IMR-90 (cell line): ENCODE measurements around the gene C2orf74. TPM values are rescaled to one million over a fixed set of nuclear protein-coding genes. Genes with fewer than 3 reads are reported as not detected.
A peak's percentile ranks its signal among the peaks of the same experiment; 100 is the strongest.

Experiments
- ATAC-seq: fragments of 200-7000 bp; cut with Tn5 transposase; 2 replicates; pipeline ENCODE4 v1.9.1; 2020; ENCODE audit warnings: low read depth, mild to moderate bottlenecking, moderate library complexity
- BruUV-seq: library from RNA; stranded (reverse); fragments of 400-500 nt; replicated peaks from 2 replicates; lab custom pipeline; 2021; lab: Mats Ljungman, UMichigan
- CTCF ChIA-PET: fragments of 300-600 bp; formaldehyde crosslinking; extraction: SDS; loops from one replicate; lab custom pipeline; 2021; ENCODE audit warnings: antibody characterized with exemption; lab: Yijun Ruan, JAX
- POLR2A ChIA-PET: fragments of 300-600 bp; sonication (Branson Sonifier 250); formaldehyde crosslinking; loops from one replicate; lab custom pipeline; 2022; ENCODE audit warnings: antibody characterized with exemption; ENCODE audit not compliant: unreplicated experiment; lab: Charles Lee
- DNase-seq: peaks from one replicate; pipeline ENCODE4 v3.0.0; 2013
- H2AFZ ChIP-seq: replicated peaks from 2 replicates; pipeline ENCODE3; 2013; ENCODE audit warnings: low read length, mild to moderate bottlenecking; ENCODE audit not compliant: poor library complexity
- H2AK5ac ChIP-seq: 2 replicates; pipeline ENCODE4 v1.6.1; 2013; ENCODE audit warnings: low read depth, low read length, inconsistent platforms
- H2AK9ac ChIP-seq: replicated peaks from 2 replicates; pipeline ENCODE3; 2013; ENCODE audit warnings: mild to moderate bottlenecking, low read depth, low read length, moderate library complexity; ENCODE audit not compliant: poor library complexity
- H2BK120ac ChIP-seq: 2 replicates; pipeline ENCODE4 v1.6.1; 2013; ENCODE audit warnings: low read depth, low read length, inconsistent platforms
- H2BK15ac ChIP-seq: 3 replicates; pipeline ENCODE4 v1.6.1; 2013; ENCODE audit warnings: low read depth, low read length, inconsistent platforms
- H2BK20ac ChIP-seq: 2 replicates; pipeline ENCODE4 v1.6.1; 2013; ENCODE audit warnings: low read depth, mild to moderate bottlenecking, inconsistent platforms, low read length, moderate library complexity
- H2BK5ac ChIP-seq: 2 replicates; pipeline ENCODE4 v1.6.1; 2013; ENCODE audit warnings: mild to moderate bottlenecking, low read depth, low read length, inconsistent platforms; ENCODE audit not compliant: poor library complexity, severe bottlenecking
- H3K14ac ChIP-seq: replicated peaks from 2 replicates; pipeline ENCODE4 v1.6.1; 2013; ENCODE audit warnings: low read depth, low read length, inconsistent platforms
- H3K18ac ChIP-seq: 2 replicates; pipeline ENCODE4 v1.6.1; 2013; ENCODE audit warnings: low read depth, low read length, control low read depth
- H3K23ac ChIP-seq: 2 replicates; pipeline ENCODE4 v1.6.1; 2013; ENCODE audit warnings: low read depth, low read length, inconsistent platforms
- H3K27ac ChIP-seq: 2 replicates; pipeline ENCODE4 v1.5.1; 2013; ENCODE audit warnings: mild to moderate bottlenecking, control low read depth, low read length; ENCODE audit not compliant: insufficient read depth
- H3K27me3 ChIP-seq: 2 replicates; pipeline ENCODE4 v1.6.1; 2013; ENCODE audit warnings: low read length; ENCODE audit not compliant: control insufficient read depth, insufficient read depth
- H3K36me3 ChIP-seq: 2 replicates; pipeline ENCODE4 v1.6.1; 2013; ENCODE audit warnings: low read length, mixed read lengths; ENCODE audit not compliant: control insufficient read depth, insufficient read depth
- H3K4ac ChIP-seq: 2 replicates; pipeline ENCODE4 v1.6.1; 2013; ENCODE audit warnings: low read depth, low read length, inconsistent platforms
- H3K4me1 ChIP-seq: 2 replicates; pipeline ENCODE4 v1.6.1; 2013; ENCODE audit warnings: low read length, mixed read lengths; ENCODE audit not compliant: control insufficient read depth, insufficient read depth
- H3K4me2 ChIP-seq: 2 replicates; pipeline ENCODE4 v1.6.1; 2013; ENCODE audit warnings: low read depth, mild to moderate bottlenecking, control low read depth, low read length, moderate library complexity
- H3K4me3 ChIP-seq: 2 replicates; pipeline ENCODE4 v1.5.1; 2013; ENCODE audit warnings: low read depth, mild to moderate bottlenecking, control low read depth, low read length, moderate library complexity; ENCODE audit not compliant: insufficient read depth
- H3K56ac ChIP-seq: 2 replicates; pipeline ENCODE4 v1.6.1; 2013; ENCODE audit warnings: low read length, inconsistent platforms; ENCODE audit not compliant: insufficient read depth; ENCODE audit errors: extremely low read depth
- H3K79me1 ChIP-seq, 2 experiments: 2 replicates each; pipeline ENCODE4 v1.6.1; 2013; ENCODE audit warnings: low read length in 2 of 2, inconsistent platforms in 1 of 2, low read depth in 1 of 2
- H3K9ac ChIP-seq: 2 replicates; pipeline ENCODE4 v1.6.1; 2013; ENCODE audit warnings: low read depth, low read length, control low read depth
- H3K9me1 ChIP-seq: 2 replicates; pipeline ENCODE4 v1.6.1; 2013; ENCODE audit warnings: low read length, inconsistent platforms; ENCODE audit not compliant: insufficient read depth
- H3K9me3 ChIP-seq: 2 replicates; pipeline ENCODE4 v1.6.1; 2013; ENCODE audit warnings: low read length; ENCODE audit not compliant: control insufficient read depth, insufficient read depth
- H4K20me1 ChIP-seq: 2 replicates; pipeline ENCODE4 v1.6.1; 2013; ENCODE audit warnings: low read length, inconsistent platforms; ENCODE audit not compliant: insufficient read depth
- H4K5ac ChIP-seq: 2 replicates; pipeline ENCODE4 v1.6.1; 2013; ENCODE audit warnings: mild to moderate bottlenecking, low read depth, low read length, control low read depth
- H4K8ac ChIP-seq, 2 experiments: 2 replicates each; pipeline ENCODE4 v1.6.1; 2013; ENCODE audit warnings: low read depth in 2 of 2, low read length in 2 of 2, control low read depth in 1 of 2, inconsistent platforms in 1 of 2
- H4K91ac ChIP-seq: 2 replicates; pipeline ENCODE4 v1.6.1; 2013; ENCODE audit warnings: low read depth, low read length, inconsistent platforms; ENCODE audit not compliant: insufficient read depth
- BHLHE40 ChIP-seq: fragments of 150-350 bp; IDR thresholded peaks from 2 replicates; pipeline ENCODE4 v1.6.1; 2016; ENCODE audit warnings: mild to moderate bottlenecking, low read depth, low read length
- CEBPB ChIP-seq: IDR thresholded peaks from 2 replicates; pipeline ENCODE4 v1.6.1; 2012; ENCODE audit warnings: low read depth, low read length, improper control_type of control experiment
- CHD1 ChIP-seq: IDR thresholded peaks from 2 replicates; pipeline ENCODE4 v1.6.1; 2012; ENCODE audit warnings: low read depth, low read length, improper control_type of control experiment
- FOS ChIP-seq: fragments of 150-350 bp; IDR thresholded peaks from 2 replicates; pipeline ENCODE4 v1.6.1; 2016; ENCODE audit warnings: low read depth, low read length
- MAFK ChIP-seq: IDR thresholded peaks from 2 replicates; pipeline ENCODE4 v1.6.1; 2012; ENCODE audit warnings: low read depth, low read length, improper control_type of control experiment
- MAZ ChIP-seq: IDR thresholded peaks from 2 replicates; pipeline ENCODE4 v1.6.1; 2012; ENCODE audit warnings: low read depth, mild to moderate bottlenecking, low read length, improper control_type of control experiment, moderate library complexity, borderline replicate concordance
- MXI1 ChIP-seq: IDR thresholded peaks from 2 replicates; pipeline ENCODE4 v1.6.1; 2012; ENCODE audit warnings: low read depth, mild to moderate bottlenecking, low read length, moderate library complexity, borderline replicate concordance
- NFE2L2 ChIP-seq: fragments of 150-350 bp; IDR thresholded peaks from 2 replicates; pipeline ENCODE4 v1.6.1; 2016; ENCODE audit warnings: low read depth, mild to moderate bottlenecking, low read length
- POLR2A ChIP-seq: IDR thresholded peaks from 2 replicates; pipeline ENCODE4 v1.6.1; 2012; ENCODE audit warnings: mild to moderate bottlenecking, low read depth, low read length
- RAD21 ChIP-seq: IDR thresholded peaks from 2 replicates; pipeline ENCODE4 v1.6.1; 2012; ENCODE audit warnings: low read length, improper control_type of control experiment
- RCOR1 ChIP-seq: IDR thresholded peaks from 2 replicates; pipeline ENCODE4 v1.6.1; 2012; ENCODE audit warnings: mild to moderate bottlenecking, low read length, improper control_type of control experiment; ENCODE audit not compliant: insufficient replicate concordance
- RFX5 ChIP-seq: IDR thresholded peaks from 2 replicates; pipeline ENCODE4 v1.8.0; 2012; ENCODE audit warnings: low read depth, mild to moderate bottlenecking, low read length, moderate library complexity
- SMC3 ChIP-seq: fragments of 150-350 bp; IDR thresholded peaks from 2 replicates; pipeline ENCODE4 v1.6.1; 2016; ENCODE audit warnings: low read depth, mild to moderate bottlenecking, antibody characterized with exemption, low read length, moderate library complexity
- USF2 ChIP-seq: fragments of 150-350 bp; IDR thresholded peaks from 2 replicates; pipeline ENCODE4 v1.6.1; 2017; ENCODE audit warnings: mild to moderate bottlenecking, antibody characterized with exemption, low read length, low read depth
- WGBS, 2 experiments: methylation state at CpG; one replicate each; pipeline versions ENCODE4 v1.1.5 to v1.1.7; 2013; ENCODE audit warnings: missing lambda C conversion rate in 2 of 2; ENCODE audit not compliant: insufficient read length in 1 of 2; ENCODE audit errors: extremely low coverage in 2 of 2; 5-methylcytosine and 5-hydroxymethylcytosine counted together
- dilution Hi-C: fragments of 300-500 bp; cut with HindIII; formaldehyde crosslinking; loops from one replicate; pipeline ENCODE4 v1.14.3; 2018; ENCODE audit warnings: low sequenced_read_pairs; ENCODE audit not compliant: unreplicated experiment
- in situ Hi-C: fragments of 300-500 bp; cut with MboI; formaldehyde crosslinking; loops from 3 replicates; pipeline ENCODE4 v1.14.3; 2019; ENCODE audit warnings: low sequenced_read_pairs, inconsistent platforms, mixed read lengths
- intact Hi-C: fragments of 100-400 bp; cut with micrococcal nuclease; formaldehyde crosslinking; loops from 2 replicates; pipeline ENCODE4 v1.10.0; 2022
- polyA plus RNA-seq, 3 experiments: library from polyadenylated mRNA; depleted of rRNA; stranded (reverse); fragments of >200 nt; gene quantifications; 2 replicates each; pipeline ENCODE4 v1.2.3, GENCODE V29; 2012; ENCODE audit warnings: low replicate concordance in 1 of 3
- total RNA-seq: library from RNA; depleted of rRNA; stranded (reverse); fragments of >200 nt; gene quantifications from 2 replicates; pipeline ENCODE4 v1.2.3, GENCODE V29; 2012

The C2orf74 gene
- total and polyA plus RNA-seq, 2 of the 4 experiments (the other 2 are of a cell fraction): 8.4 to 21.9 TPM

- ATAC-seq (peak; percentile 85), DNase-seq (peak; percentile 90)
- peak overlapping the region; percentile 95 for H2AK9ac ChIP-seq
- peak overlapping the region; percentile 53; the same call in 1 of the 3 replicates for H2BK15ac ChIP-seq
- H4K91ac ChIP-seq: peak overlapping the region; percentile 90
- H3K4me2 ChIP-seq: peak overlapping the region; percentile 96
- peak overlapping the region; percentile 78 for H3K23ac ChIP-seq
- peak overlapping the region; percentile 96 for H3K18ac ChIP-seq
- H2AFZ ChIP-seq: peak overlapping the region; percentile 97
- peak overlapping the region; percentile 97 for H4K5ac ChIP-seq
- in situ Hi-C loops: no loop called here
- H3K14ac ChIP-seq: peak overlapping the region; percentile 95
- peak overlapping the region; percentile 76 to 98 for H4K8ac ChIP-seq
- no TSS peak for BruUV-seq
- TF ChIP-seq POLR2A (peak; percentile 89), MAZ (peak; percentile 70), NFE2L2 (no peak), CEBPB (no peak), USF2 (peak; percentile 58; the same call in 1 of the 2 replicates), CHD1 (no peak), SMC3 (no peak), MXI1 (no peak; the same call in 1 of the 2 replicates), RCOR1 (no peak), BHLHE40 (no peak), RFX5 (no peak), RAD21 (no peak), MAFK (no peak), FOS (no peak)
- ChIA-PET CTCF (no interaction called here), POLR2A (interaction anchor here (0.6 to 0.7 kb wide), 3 partner anchors 9 to 308 kb away, joined by 3 to 6 read pairs (median 4); no protein-coding TSS in a partner anchor)
- H2BK20ac ChIP-seq: no peak overlapping the region
- peaks cover 21% of the 10 kb centered on the region for H3K36me3 ChIP-seq
- peak overlapping the region; percentile 99 for H3K27ac ChIP-seq
- dilution Hi-C loops: no loop called here
- H3K79me1 ChIP-seq: peaks cover 26 to 46% of the 10 kb centered on the region in 2 experiments; a peak in 3 of 4 replicates
- no peaks in the 10 kb centered on the region for H3K27me3 ChIP-seq
- peaks cover 28% of the 10 kb centered on the region for H3K4me1 ChIP-seq
- peak overlapping the region; percentile 96 for H3K9ac ChIP-seq
- peak overlapping the region; percentile 91 for H3K4me3 ChIP-seq
- H3K9me3 ChIP-seq: no peaks in the 10 kb centered on the region
- peak overlapping the region; percentile 70 for H3K56ac ChIP-seq
- intact Hi-C loops: no loop called here
- peak overlapping the region; percentile 84 for H2AK5ac ChIP-seq
- peak overlapping the region; percentile 95 for H2BK5ac ChIP-seq
- peak overlapping the region; percentile 71; the same call in 1 of the 2 replicates for H2BK120ac ChIP-seq
- peaks cover 8% of the 10 kb centered on the region; the same call in 1 of the 2 replicates for H4K20me1 ChIP-seq
- peaks cover 33% of the 10 kb centered on the region for H3K9me1 ChIP-seq
- 1% methylated on average over 40 of the region's 111 CpGs; no CpG with 5 or more reads in 1 of the 2 experiments for WGBS, 2 experiments
- peak overlapping the region; percentile 93 for H3K4ac ChIP-seq
These were observed 15.1 kb downstream of the C2orf74 start for GRCh38 chr2:61176755-61177726.
